NCI-H1417 treated with DMSO at 0.1 percent for 48 hours (cell line): Measurements from ENCODE around the gene ALG8.
"Not testable (repeated sequence)": the region's sequence is repeated elsewhere in the genome, so short reads cannot be mapped to it uniquely, and the experiment has no call there.

ENCODE experiments used
- DNase-seq: peaks from one replicate; lab custom pipeline; 2025; lab: John Stamatoyannopoulos, UW

ALG8 gene

GRCh38 chr11:78071717-78072116 lies 67.7 kb downstream of the ALG8 start:
- no peak for DNase-seq

DNA sequence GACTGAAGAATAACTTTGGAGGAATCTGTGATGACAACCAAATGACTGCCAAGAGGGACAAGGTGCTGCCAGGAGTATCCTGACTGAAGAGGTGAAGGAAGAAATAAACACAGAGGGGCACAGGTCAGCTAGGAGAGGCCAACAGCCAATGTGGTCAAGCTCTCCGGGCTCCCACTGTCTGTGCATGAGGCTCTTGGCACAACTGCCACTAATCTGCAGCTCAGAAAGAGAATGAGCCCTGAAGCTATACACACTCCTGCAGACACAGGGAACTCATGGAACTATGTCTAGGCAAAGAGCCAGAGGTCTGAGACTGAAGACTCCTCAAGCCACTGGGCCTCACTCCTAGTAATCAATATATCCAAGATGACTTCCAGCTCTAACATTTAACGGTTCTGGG lies 68.8 kb downstream of the ALG8 start:
- no peak for DNase-seq

DNA sequence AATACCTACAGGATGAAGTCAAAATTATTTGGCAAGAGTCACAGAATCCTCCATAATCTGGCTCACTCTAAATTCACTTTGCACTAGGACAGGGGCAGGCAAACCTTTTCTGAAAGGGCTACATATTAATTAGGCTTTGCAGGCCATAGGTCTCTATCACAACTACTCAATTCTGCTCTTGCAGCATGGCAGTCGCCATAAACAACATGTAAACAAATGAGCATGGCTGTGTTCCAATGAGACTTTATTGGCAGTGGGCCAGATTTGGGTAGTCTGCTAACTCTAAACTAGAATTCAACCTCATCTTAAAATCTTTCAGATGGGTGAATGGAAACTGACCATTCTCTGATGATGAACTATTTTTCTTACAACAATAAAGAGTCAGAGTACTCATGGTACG lies 70.0 kb downstream of the ALG8 start:
- DNase-seq = no peak

DNA sequence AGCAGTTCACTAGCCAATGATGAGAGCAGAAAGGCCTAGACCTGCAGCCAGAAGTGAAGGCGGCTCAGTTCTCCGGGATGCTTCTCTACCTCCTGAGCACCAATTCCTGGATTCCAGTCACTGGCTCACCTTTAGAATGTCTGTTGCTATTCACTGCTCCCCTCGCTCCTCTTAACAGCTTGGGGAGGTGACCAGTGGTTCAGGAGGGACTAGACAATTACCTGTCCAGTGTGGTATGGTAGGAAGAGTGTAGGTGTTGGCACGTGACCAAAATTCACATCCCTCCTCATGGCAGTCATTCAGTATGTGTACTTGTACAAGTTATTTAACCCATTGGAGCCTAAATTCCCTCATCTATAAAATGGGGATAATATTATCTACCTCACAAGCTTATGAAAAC lies 71.7 kb downstream of the ALG8 start:
- DNase-seq = no peak

DNA sequence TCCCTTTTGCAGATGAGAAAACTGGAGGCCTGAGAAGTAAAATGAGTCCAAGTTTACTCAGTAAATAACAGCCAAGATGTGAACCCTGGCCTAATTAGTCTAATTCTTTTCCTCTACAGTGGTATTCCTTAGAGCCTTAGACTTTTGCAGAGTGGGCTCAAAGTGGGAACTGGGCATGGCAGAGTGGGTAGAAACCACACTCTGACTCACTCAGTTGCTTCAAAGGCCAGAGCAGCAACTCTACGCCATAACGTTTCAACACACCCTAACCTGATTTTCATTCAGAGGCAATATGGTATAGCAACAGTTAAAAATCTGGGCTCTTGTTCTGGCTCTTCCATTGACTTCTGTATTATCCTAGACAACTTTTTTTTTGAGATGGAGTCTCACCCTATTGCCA lies 73.0 kb downstream of the ALG8 start:
- no peak for DNase-seq

DNA sequence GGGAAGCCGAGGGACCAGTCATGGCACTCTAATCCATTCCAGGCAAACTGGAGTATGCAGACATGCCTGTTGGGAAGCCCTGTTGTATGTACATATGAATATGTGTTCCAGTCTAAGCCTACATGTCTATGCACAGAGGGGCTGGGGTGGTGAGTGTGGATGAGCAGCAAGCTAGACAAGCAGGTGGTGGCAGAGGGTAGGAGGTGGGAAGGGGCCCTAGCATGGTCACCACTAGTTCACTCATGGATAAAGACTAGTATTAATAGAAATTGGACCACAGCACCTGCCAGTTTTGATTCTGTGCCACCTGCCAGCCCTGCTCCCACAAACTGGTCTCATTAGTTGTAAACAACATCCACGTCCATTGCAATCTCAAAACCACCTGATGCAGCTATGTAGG lies 74.2 kb downstream of the ALG8 start:
- no peak for DNase-seq

DNA sequence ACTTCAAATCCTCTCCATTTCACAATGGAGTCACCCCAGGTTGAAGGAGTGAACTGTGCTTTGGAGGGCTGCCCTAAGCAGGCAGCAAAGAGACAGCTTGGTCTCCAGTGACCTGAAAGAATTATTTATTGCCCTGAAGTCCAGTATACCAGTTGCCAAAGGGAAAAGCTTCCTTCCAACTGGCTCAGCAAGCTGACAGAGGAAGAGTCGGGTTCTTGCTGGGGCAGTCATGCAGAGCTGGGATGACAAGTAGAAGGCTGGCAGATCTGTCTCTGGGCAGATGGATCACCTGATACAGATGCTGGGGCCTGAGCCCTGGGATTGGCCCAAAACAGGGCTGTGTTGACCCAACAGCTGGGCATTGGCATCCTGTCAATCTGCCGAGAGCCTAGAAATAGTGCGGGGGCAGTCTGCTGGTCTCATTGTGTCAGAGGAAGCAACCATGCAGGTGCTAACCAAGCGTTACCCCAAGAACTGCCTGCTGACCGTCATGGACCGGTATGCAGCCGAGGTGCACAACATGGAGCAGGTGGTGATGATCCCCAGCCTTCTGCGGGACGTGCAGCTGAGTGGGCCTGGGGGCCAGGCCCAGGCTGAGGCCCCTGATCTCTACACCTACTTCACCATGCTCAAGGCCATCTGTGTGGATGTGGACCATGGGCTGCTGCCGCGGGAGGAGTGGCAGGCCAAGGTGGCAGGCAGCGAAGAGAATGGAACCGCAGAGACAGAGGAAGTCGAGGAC lies 75.8 kb downstream of the ALG8 start, which contains the start of gene THRSP:
Gene THRSP, plus strand, starts transcription at position 422 of the 742 bp plus-strand sequence. Its CDS starts 21 bp downstream, at position 443.
- no peak for DNase-seq

GRCh38 chr11:78062671-78063070 lies 76.8 kb downstream of the ALG8 start:
- DNase-seq = no peak

GRCh38 chr11:78061921-78062311 lies 77.5 kb downstream of the ALG8 start:
- no peak for DNase-seq

DNA sequence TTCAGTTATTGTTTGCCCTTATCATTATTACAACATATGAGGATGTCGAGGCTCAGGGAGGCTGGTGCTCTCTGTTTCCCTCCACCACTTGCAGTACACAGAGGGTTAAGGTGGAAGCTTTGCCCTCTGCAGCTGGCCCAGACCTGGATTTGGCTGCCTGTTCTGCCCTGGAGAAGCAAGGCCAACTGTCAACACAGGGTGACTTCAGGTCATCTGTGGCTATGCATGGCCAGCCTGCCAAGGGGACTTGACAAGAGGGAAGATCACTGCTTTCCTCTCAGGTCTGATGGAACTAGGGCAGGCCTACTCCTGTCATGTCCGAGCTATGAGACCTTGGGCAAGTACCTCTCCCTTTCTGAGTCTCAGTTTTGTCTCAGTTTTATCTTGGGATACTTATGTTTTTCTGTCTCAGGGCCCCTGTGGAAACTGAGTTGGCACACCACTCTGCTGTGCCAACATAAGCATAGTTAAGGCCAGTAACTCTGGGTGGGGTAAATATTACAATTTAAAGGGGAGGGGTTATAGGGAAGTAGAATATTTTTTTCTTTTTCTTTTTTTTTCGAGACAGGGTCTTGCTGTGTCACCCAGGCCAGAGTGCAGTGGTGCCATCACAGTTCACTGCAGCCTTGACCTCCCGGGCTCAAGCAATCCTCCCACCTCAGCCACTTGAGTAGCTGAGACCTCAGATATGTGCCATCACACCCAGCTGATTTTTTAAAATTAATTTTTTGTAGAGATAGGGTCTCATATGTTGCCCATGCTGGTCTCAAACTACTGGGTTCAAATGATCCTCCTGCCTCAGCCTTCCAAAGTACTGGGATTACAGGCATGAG lies 78.1 kb downstream of the ALG8 start:
- DNase-seq = no peak

- no peak for DNase-seq
These were observed 78.9 kb downstream of the ALG8 start for GRCh38 chr11:78060533-78060932.

DNA sequence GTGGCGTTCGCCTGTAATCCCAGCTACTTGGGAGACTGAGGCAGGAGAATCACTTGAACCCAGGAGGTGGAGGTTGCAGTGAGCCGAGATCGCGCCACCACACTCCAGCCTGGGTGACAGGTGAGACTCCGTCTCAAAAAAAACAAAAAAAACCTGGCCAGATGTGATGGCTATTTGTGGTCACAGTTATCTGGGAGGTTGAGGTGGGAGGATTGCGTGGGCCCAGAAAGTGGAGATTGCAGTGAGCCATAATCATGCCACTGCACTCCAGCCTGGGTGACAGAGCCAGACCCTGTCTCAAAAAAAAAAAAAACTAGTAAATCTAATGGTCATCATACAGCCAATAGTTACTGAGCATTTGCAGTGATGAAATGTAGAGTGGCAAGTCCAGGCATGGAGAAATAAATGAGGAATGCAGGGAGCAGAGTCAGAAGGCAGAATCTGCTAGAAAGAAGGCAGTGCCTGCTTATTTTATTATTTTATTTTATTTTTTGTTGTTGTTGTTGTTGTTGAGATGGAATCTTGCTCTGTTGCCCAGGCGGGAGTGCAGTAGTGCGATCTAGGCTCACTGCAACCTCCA lies 79.6 kb downstream of the ALG8 start:
- not testable (repeated sequence) for DNase-seq

DNA sequence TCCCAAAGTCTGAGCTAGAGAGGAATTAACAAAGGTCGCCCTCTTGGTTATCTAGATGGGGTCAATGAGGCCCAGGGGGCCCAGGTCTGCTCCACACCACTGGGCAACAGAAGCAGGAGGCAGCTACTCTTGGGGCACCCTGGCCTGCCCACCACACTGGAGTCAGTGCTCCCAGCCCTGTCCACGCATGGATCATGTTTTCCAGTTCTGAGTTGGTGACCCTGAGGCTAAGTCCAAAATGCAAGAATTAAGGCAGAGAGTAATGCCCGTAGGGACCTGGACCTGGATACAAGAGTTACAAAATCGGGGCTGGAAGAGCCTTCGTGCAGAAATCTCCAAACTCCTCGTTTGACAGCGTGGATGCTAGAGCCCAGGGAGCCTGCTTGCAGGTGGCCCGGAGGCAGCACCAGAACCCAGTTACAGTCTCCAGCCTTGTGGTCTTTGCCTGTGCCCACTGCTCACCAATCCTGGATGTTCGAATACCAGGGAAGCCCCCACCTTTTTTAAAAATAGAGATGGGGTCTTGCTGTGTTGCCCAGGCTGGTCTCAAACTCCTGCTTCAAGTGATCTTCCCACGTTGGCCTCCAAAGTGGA lies 81.9 kb downstream of the ALG8 start:
- DNase-seq = no peak

DNA sequence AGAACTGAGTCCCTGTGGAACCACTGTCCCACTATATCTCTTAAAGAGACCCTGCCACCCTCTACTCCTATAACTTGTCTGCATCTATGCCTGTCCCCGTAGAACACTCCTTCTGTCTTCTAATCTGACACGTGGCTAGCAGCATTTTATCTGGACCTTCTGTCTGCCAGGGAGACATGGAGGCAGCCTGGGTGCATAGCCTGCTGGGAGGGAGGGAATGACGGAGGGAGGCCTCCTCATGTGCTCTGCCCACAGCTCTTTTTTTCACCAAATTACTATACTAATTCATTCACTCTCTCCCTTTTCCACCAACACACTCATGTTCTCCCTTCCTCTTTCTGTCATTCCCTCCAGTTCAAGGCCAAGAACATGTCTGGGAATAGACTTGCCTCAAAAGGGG lies 83.3 kb downstream of the ALG8 start:
- DNase-seq = no peak

- DNase-seq = no peak
These were observed 84.5 kb downstream of the ALG8 start for GRCh38 chr11:78054971-78055370.

GRCh38 chr11:78050964-78051831 lies 88.2 kb downstream of the ALG8 start:
- DNase-seq = no peak
